Measurements from ENCODE around the gene CA5A.
"Not testable (repeated sequence)": the region's sequence is repeated elsewhere in the genome, so short reads cannot be mapped to it uniquely, and the experiment has no call there.

DNA sequence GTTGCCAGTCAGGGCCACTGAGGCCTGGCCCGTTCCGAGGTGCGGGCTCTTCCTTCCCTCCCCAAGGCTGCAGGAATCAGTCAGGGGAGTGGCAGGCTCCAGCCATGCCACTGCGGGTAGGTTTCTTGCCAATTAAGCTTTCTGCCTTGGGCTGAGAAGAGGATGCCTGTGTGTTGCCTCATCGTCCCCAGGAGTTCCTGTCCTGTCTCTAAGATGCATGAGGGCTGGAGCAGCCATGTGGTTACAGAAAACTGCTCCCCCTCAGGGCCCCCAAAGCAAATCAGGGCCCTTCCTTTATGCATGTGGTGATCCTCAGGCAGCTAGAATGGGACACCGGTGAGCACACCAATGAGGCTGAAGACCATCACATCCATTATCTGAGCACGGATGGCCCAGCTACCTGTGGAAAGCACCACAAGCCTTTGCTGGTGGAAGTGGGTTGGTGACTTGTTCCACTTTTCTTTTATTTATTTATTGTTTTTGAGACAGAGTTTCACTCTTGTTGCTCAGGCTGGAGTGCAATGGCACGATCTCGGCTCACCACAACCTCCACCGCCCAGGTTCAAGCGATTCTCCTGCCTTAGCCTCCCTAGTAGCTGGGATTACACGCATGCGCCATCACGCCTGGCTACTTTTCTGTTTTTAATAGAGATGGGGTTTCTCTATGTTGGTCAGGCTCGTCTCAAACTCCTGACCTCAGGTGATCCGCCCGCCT, 40.0 kb downstream of the CA5A start:
- TF ChIP-seq, protein P1, sequence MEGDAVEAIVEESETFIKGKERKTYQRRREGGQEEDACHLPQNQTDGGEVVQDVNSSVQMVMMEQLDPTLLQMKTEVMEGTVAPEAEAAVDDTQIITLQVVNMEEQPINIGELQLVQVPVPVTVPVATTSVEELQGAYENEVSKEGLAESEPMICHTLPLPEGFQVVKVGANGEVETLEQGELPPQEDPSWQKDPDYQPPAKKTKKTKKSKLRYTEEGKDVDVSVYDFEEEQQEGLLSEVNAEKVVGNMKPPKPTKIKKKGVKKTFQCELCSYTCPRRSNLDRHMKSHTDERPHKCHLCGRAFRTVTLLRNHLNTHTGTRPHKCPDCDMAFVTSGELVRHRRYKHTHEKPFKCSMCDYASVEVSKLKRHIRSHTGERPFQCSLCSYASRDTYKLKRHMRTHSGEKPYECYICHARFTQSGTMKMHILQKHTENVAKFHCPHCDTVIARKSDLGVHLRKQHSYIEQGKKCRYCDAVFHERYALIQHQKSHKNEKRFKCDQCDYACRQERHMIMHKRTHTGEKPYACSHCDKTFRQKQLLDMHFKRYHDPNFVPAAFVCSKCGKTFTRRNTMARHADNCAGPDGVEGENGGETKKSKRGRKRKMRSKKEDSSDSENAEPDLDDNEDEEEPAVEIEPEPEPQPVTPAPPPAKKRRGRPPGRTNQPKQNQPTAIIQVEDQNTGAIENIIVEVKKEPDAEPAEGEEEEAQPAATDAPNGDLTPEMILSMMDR (conservative IDR thresholded peaks at IDR 0.05; ENCODE audit: low read depth in 2 of 2), result not testable (repeated sequence)
- not testable (repeated sequence) for TF ChIP-seq POLR2AphosphoS5 (IDR thresholded peaks at IDR 0.05; ENCODE audit: low read depth); JUNB (IDR thresholded peaks at IDR 0.05; ENCODE audit: unreplicated experiment); EZH2 (IDR thresholded peaks at IDR 0.05; ENCODE audit: low read depth, unreplicated experiment)

All from GM23338 (cell line).